K562 (cell line): ENCODE data around the gene LDLR. TPM values are rescaled to one million over a fixed set of nuclear protein-coding genes. Genes with fewer than 3 reads are reported as not detected.

ENCODE experiments used
- ADNP ChIP-seq: fragments of 200-800 bp; sonication (Bioruptor generic); IDR thresholded peaks from 2 replicates; pipeline ENCODE4 v1.6.1; 2016; ENCODE audit warnings: missing genetic modification characterization, missing compliant biosample characterization
- AFF4 ChIP-seq: sonication (generic); formaldehyde crosslinking; IDR thresholded peaks from 2 replicates; pipeline ENCODE4 v1.8.0; 2023; ENCODE audit warnings: mild to moderate bottlenecking, missing genetic modification reagents
- BRD9 ChIP-seq: fragments of 450-650 bp; IDR thresholded peaks from 2 replicates; pipeline ENCODE4 v1.6.1; 2018; ENCODE audit warnings: low read depth; ENCODE audit not compliant: partially characterized antibody
- CREBBP ChIP-seq: IDR thresholded peaks from one replicate; pipeline ENCODE4 v1.6.1; 2012; ENCODE audit warnings: low read depth, mild to moderate bottlenecking, control low read depth, inconsistent platforms, low read length
- MGA ChIP-seq: fragments of 450-650 bp; IDR thresholded peaks from 2 replicates; pipeline ENCODE4 v1.6.1; 2016; ENCODE audit warnings: mild to moderate bottlenecking, moderate library complexity
- MITF ChIP-seq: IDR thresholded peaks from 2 replicates; pipeline ENCODE4 v1.6.1; 2014; ENCODE audit warnings: antibody characterized with exemption
- YY1 ChIP-seq, 3 experiments: IDR thresholded peaks; 2 replicates each; pipeline ENCODE4 v1.6.1; 2011; ENCODE audit warnings: low read length in 2 of 3, mild to moderate bottlenecking in 2 of 3, moderate library complexity in 2 of 3, borderline replicate concordance in 1 of 3, control low read depth in 1 of 3, low read depth in 1 of 3; ENCODE audit not compliant: insufficient read depth in 3 of 3, insufficient replicate concordance in 2 of 3, control insufficient read depth in 1 of 3, insufficient read length in 1 of 3; ENCODE audit errors: extremely low read depth in 1 of 3
- ZNF589 ChIP-seq: fragments of 200-800 bp; sonication (Bioruptor generic); IDR thresholded peaks from 2 replicates; pipeline ENCODE4 v1.6.1; 2016; ENCODE audit warnings: low read depth, missing genetic modification characterization, missing compliant biosample characterization
- polyA plus RNA-seq, 8 experiments: library from polyadenylated mRNA; depleted of rRNA in 4 of 8; stranded (reverse) in 5 of 8; unstranded in 3 of 8; fragments of >200 nt; fragmentation: Nextera tagmentation in 2 of 8; fragmentation: Illumina TruSeq in 1 of 8; extraction: Ambion mirVana in 2 of 8; extraction: Trizol in 1 of 8; gene quantifications; 2 replicates each; pipeline versions ENCODE4 v1.2.1 to v1.2.3, GENCODE V29; 2011 to 2014; ENCODE audit warnings: inconsistent platforms in 1 of 8, missing spikeins in 1 of 8
- total RNA-seq, 7 experiments: library from RNA; depleted of rRNA in 6 of 7; stranded (reverse); fragments of >200 nt in 6 of 7; fragmentation: Illumina TruSeq in 2 of 7; extraction: Trizol in 2 of 7; gene quantifications; 2 replicates each; pipeline versions ENCODE4 v1.2.1 to v1.2.3, GENCODE V29; 2011 to 2021; ENCODE audit warnings: low replicate concordance in 1 of 7

LDLR gene
- total and polyA plus RNA-seq, 9 of the 15 experiments (the other 6 are each of a cell fraction or from before 2014, with no cell fraction given), result 19.9 to 114 (median 56.3) TPM

- TF ChIP-seq MGA, result peak; percentile 52; the same call in 1 of the 2 replicates
- no peak for TF ChIP-seq MITF
- TF ChIP-seq YY1 (IDR thresholded peaks at IDR 0.05; ENCODE audit: borderline replicate concordance in 1 of 3, control insufficient read depth in 1 of 3, extremely low read depth in 1 of 3, insufficient read depth in 3 of 3, insufficient read length in 1 of 3, insufficient replicate concordance in 2 of 3, low read depth in 1 of 3, low read length in 2 of 3), result no peak
- TF ChIP-seq BRD9, result peak; percentile 95
- no peak for TF ChIP-seq ADNP (tag)
- TF ChIP-seq CREBBP, result no peak
- no peak for TF ChIP-seq AFF4
- peak; percentile 70; the same call in 1 of the 2 replicates for TF ChIP-seq ZNF589 (CRISPR knock-in tag)
Measured at GRCh38 chr19:11088506-11089253, 583 bp upstream of the LDLR start (continued).
